Esophagus squamous epithelium (tissue), 5 donors: Measurements from ENCODE around the gene TTC27. TPM values are rescaled to one million over a fixed set of nuclear protein-coding genes. Genes with fewer than 3 reads are reported as not detected.

ENCODE experiments used
- DNase-seq: peaks from one replicate; lab custom pipeline; 2025; lab: John Stamatoyannopoulos, UW
- H3K27ac ChIP-seq, 4 donors: fragments of 200-600 bp; sonication (generic); one replicate each; pipeline ENCODE4 v1.5.1; 2016 to 2019; ENCODE audit warnings: mild to moderate bottlenecking in 1 of 4
- H3K27me3 ChIP-seq, 4 donors: fragments of 200-600 bp; sonication (generic); 1 replicate in 3 of 4; 2 replicates in 1 of 4; pipeline versions ENCODE4 v1.5.1 to v1.6.0; 2017 to 2021; ENCODE audit warnings: antibody characterized with exemption in 1 of 4
- H3K36me3 ChIP-seq, 3 donors: fragments of 200-600 bp; sonication (generic); one replicate each; pipeline ENCODE4 v1.5.1; 2016 to 2019
- H3K4me1 ChIP-seq, 3 donors: fragments of 200-600 bp; sonication (generic); one replicate each; pipeline ENCODE4 v1.5.1; 2017 to 2019
- H3K4me3 ChIP-seq, 4 donors: fragments of 200-600 bp; sonication (generic); 1 replicate in 3 of 4; 2 replicates in 1 of 4; pipeline ENCODE4 v1.5.1; 2016 to 2019; ENCODE audit warnings: mild to moderate bottlenecking in 2 of 4, moderate library complexity in 1 of 4
- H3K9me3 ChIP-seq, 3 donors: fragments of 200-600 bp; sonication (generic); one replicate each; pipeline ENCODE4 v1.5.1; 2016 to 2019
- POLR2A ChIP-seq, 4 donors: fragments of 450-650 bp; IDR thresholded peaks; one replicate each; pipeline ENCODE4 v1.6.1; 2017; ENCODE audit warnings: antibody characterized with exemption in 4 of 4, mild to moderate bottlenecking in 4 of 4, moderate library complexity in 3 of 4
- WGBS, 2 donors: methylation state at CpG; one replicate each; pipeline ENCODE4 v1.1.5; 2018; 5-methylcytosine and 5-hydroxymethylcytosine counted together
- intact Hi-C: fragments of 100-400 bp; cut with DNase I; formaldehyde crosslinking; loops from one replicate; pipeline ENCODE4 v1.15.0; 2022
- total RNA-seq, 4 donors: library from RNA; depleted of rRNA; stranded (reverse); fragments of >200 nt; gene quantifications; one replicate each; pipeline ENCODE4 v1.1.0, GENCODE V29; 2016
- TF ChIP-seq, protein P1 (sequence below), 6 experiments: fragments of 450-650 bp in 4 of 6; fragments of 200-600 bp in 2 of 6; sonication (generic) in 2 of 6; IDR thresholded peaks; one replicate each; pipeline ENCODE4 v1.5.1; 2016 to 2019; ENCODE audit warnings: antibody characterized with exemption in 6 of 6, mild to moderate bottlenecking in 4 of 6, moderate library complexity in 4 of 6
- donor health status: DM: yes; HTN: yes; CAD: no.

Gene TTC27
- total RNA-seq, 4 donors from 2014 or later = 9.2 to 18.4 (median 16.6) TPM

DNA sequence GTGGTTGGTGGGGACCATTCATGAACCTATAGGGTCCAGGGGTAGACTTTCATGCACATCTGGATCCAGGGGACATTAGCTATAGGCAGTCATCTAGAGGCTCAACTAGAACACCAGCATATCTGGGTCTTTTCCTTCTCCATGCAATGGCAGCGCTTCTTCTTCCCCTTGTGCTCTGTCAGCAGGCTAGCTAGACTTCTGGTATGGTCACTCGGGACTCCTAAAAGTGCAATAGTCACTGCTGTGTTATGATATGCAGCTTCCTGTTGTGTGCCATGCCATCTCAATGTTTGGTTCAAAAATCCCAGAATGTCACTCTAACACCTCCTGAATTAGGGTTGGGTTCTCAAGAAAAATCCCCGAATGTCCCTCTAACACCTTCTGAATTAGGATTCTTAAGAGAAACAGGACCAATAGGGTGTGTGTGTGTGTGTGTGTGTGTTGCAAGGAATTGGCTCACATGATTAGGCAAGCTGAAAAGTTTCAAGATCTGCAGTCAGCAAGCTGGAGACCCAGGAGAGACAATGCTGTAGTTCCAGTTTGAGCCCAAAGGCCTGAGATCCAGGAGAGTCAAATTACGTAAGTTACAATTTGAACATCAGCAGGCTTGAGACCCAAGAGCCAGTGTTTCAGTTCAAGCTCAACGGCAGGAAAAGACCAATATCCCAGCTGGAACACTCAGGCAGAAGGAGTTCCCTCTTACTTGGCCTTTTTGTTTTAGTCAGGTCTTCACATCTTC is 221.8 kb downstream of the TTC27 start:
- intact Hi-C loops = no loop called here
- DNase-seq = no peak
- 87 to 89% methylated on average over 5 of the region's 5 CpGs for WGBS, 2 donors

DNA sequence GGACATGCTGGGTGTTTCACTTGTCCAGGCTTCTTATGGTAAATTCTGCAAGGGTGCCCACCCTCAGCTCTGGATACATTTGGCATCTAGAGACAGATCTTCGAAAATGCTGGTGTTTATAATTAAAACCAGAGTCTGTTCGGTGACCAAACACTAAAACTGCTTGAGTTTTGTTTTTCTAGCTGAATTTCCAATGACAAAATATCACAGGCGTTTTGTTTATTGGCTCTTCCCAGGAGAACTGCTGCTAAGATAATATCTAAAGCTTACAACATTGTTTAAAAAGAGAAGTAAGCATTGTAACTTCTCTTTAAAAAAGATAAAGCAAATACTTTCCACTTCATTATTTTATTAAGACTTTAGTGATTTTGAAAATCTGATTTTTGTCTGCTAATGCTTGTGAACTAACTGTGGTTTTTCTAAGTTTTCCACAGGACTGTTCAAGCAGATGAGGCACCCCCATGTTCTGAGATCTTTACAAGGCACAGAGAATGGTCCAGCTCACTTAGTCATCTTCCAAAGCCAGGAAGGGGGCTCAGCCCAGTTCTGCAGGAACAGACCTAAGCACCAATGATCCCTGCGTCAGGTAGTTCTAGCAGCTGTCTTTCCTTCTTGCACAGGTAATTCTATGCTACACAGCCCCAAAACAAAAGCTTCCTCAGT is 224.1 kb downstream of the TTC27 start:
- Histone ChIP-seq H3K4me3 (no peak overlapping the region), H3K36me3 (no peaks in the 10 kb centered on the region), H3K27me3 (no peaks in the 10 kb centered on the region), H3K9me3 (no peaks in the 10 kb centered on the region), H3K27ac (no peak overlapping the region), H3K4me1 (peaks cover 0 to 17% (median 0%) of the 10 kb centered on the region in 3 donors)
- no peak for DNase-seq
- intact Hi-C loops = no loop called here
- TF ChIP-seq POLR2A (IDR thresholded peaks at IDR 0.05) = no peak
- TF ChIP-seq, protein P1, sequence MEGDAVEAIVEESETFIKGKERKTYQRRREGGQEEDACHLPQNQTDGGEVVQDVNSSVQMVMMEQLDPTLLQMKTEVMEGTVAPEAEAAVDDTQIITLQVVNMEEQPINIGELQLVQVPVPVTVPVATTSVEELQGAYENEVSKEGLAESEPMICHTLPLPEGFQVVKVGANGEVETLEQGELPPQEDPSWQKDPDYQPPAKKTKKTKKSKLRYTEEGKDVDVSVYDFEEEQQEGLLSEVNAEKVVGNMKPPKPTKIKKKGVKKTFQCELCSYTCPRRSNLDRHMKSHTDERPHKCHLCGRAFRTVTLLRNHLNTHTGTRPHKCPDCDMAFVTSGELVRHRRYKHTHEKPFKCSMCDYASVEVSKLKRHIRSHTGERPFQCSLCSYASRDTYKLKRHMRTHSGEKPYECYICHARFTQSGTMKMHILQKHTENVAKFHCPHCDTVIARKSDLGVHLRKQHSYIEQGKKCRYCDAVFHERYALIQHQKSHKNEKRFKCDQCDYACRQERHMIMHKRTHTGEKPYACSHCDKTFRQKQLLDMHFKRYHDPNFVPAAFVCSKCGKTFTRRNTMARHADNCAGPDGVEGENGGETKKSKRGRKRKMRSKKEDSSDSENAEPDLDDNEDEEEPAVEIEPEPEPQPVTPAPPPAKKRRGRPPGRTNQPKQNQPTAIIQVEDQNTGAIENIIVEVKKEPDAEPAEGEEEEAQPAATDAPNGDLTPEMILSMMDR (IDR thresholded peaks at IDR 0.05) = no peak
- 72 to 74% methylated on average over 4 of the region's 4 CpGs for WGBS, 2 donors

More for the DNA sequence above, 221.8 kb downstream of the TTC27 start:
- Histone ChIP-seq H3K4me3 (no peak overlapping the region), H3K9me3 (no peaks in the 10 kb centered on the region), H3K27me3 (no peaks in the 10 kb centered on the region), H3K27ac (no peak overlapping the region), H3K36me3 (no peaks in the 10 kb centered on the region), H3K4me1 (peaks cover 0 to 11% (median 0%) of the 10 kb centered on the region in 3 donors)
- TF ChIP-seq, protein P1 (IDR thresholded peaks at IDR 0.05) = no peak
- no peak for TF ChIP-seq POLR2A (IDR thresholded peaks at IDR 0.05)

DNA sequence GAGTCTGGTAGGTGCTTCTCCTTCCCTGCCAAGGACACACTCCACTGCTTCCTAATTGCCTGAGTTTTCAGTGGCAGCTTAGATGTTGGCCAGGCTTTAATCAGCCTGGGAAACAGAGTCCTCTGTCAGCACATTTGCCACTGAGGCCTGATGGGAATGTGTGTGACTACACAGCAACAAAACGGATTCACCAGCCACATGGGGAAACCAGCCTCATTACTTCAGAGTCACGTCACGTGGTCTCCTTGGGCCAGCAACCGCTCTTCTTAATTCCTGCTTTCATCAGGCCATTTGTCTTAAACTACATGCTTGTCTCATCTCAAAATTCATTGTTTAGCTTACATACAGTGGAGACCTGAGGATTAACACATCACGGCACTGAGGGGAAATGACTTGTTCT is 225.0 kb downstream of the TTC27 start:
- no peaks in the 10 kb centered on the region for H3K27me3 ChIP-seq
- H3K9me3 ChIP-seq = no peaks in the 10 kb centered on the region
- peaks cover 0 to 17% (median 0%) of the 10 kb centered on the region in 3 donors for H3K4me1 ChIP-seq
- no peak overlapping the region for H3K4me3 ChIP-seq
- WGBS, 2 donors = 46 to 49% methylated on average over 5 of the region's 5 CpGs
- H3K27ac ChIP-seq = no peak overlapping the region
- TF ChIP-seq, protein P1 (IDR thresholded peaks at IDR 0.05) = no peak
- no peak for TF ChIP-seq POLR2A (IDR thresholded peaks at IDR 0.05)
- intact Hi-C loops = no loop called here
- no peaks in the 10 kb centered on the region for H3K36me3 ChIP-seq
- no peak for DNase-seq

DNA sequence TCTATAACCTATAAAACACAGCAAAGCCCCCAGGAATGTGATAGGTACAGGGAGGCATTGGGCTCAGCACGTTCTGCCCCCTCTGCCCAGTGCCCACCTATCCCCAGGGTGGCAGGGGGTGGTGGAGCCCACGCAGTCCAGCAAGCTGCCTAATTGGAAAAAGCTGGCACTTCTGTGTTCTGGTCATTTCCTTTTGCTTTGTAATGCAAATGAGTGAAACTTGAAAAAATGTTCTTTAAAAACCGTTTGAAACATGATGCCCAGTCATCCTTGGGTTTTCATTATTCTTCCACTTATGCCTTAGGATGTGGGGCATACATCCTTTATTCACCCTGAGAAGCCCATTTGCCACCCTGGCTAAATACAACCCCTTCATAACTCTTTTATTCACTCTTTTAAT is 229.0 kb downstream of the TTC27 start:
- H3K27me3 ChIP-seq = no peaks in the 10 kb centered on the region
- H3K27ac ChIP-seq = no peak overlapping the region
- intact Hi-C loops = no loop called here
- H3K9me3 ChIP-seq = no peaks in the 10 kb centered on the region
- 46 to 65% methylated on average over 3 of the region's 3 CpGs for WGBS, 2 donors
- TF ChIP-seq POLR2A (IDR thresholded peaks at IDR 0.05) = no peak
- TF ChIP-seq, protein P1 (IDR thresholded peaks at IDR 0.05) = no peak
- no peaks in the 10 kb centered on the region for H3K36me3 ChIP-seq
- H3K4me1 ChIP-seq = peaks cover 0 to 17% (median 0%) of the 10 kb centered on the region in 3 donors
- DNase-seq = no peak
- H3K4me3 ChIP-seq = no peak overlapping the region

DNA sequence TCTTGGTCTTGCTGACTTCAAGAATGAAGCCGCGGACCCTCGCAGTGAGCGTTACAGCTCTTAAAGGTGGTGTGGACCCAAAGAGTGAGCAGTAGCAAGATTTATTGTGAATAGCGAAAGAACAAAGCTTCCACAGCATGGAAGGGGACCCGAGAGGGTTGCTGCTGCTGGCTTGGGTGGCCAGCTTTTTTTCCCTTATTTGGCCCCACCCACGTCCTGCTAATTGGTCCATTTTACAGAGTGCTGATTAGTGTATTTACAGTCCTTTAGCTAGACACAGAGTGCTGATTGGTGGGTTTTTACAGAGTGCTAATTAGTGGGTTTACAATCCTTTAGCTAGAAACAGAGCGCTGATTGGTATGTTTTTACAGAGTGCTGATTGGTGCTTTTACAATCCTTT is 230.9 kb downstream of the TTC27 start:
- DNase-seq = no peak
- no peaks in the 10 kb centered on the region for H3K27me3 ChIP-seq
- TF ChIP-seq, protein P1 (IDR thresholded peaks at IDR 0.05) = no peak
- no peak for TF ChIP-seq POLR2A (IDR thresholded peaks at IDR 0.05)
- H3K27ac ChIP-seq = no peak overlapping the region
- peaks cover 0 to 7% (median 0%) of the 10 kb centered on the region in 3 donors for H3K4me1 ChIP-seq
- no peaks in the 10 kb centered on the region for H3K36me3 ChIP-seq
- H3K4me3 ChIP-seq = no peak overlapping the region
- WGBS, 2 donors = 97% methylated on average over 7 to 8 of the region's 8 CpGs
- intact Hi-C loops = no loop called here
- no peaks in the 10 kb centered on the region for H3K9me3 ChIP-seq
